Epithelial cell of esophagus (primary cell): Measurements from ENCODE around the gene GPR137B.

ENCODE experiments used
- DNase-seq: peaks from one replicate; pipeline ENCODE4 v3.0.0; 2010; ENCODE audit warnings: low read depth
- H3K4me3 ChIP-seq: 2 replicates; pipeline ENCODE4 v1.5.1; 2011; ENCODE audit warnings: mild to moderate bottlenecking, low read length, control low read depth
- TF ChIP-seq, protein P1 (sequence below): IDR thresholded peaks from 2 replicates; pipeline ENCODE4 v1.5.1; 2011; ENCODE audit warnings: low read depth, mild to moderate bottlenecking, low read length, control low read depth, inconsistent platforms; ENCODE audit not compliant: insufficient read depth; ENCODE audit errors: missing control alignments

GPR137B gene

DNA sequence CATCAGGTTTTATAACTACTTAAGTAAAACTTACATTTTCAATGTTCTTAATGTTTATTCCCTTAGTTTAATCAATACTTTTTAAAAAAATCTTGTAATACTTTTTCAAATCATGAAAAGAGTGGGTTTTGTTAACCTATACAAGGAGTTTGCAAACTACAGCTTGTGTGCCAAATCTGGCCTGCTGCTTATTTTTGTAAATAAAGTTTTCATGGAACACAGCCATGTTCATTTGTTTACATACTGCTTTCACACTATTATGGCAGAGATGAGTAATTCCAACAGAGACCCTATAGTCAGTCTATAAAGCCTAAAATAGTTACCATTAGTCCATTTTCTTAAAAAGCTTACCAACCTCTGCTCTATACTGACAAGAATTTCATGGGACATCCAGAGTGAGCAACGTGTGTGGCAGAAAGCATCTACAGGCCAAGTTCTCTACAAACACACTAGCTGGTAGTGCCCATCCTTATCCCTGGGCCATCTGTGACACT lies 96.8 kb downstream of the GPR137B start:
- TF ChIP-seq, protein P1, sequence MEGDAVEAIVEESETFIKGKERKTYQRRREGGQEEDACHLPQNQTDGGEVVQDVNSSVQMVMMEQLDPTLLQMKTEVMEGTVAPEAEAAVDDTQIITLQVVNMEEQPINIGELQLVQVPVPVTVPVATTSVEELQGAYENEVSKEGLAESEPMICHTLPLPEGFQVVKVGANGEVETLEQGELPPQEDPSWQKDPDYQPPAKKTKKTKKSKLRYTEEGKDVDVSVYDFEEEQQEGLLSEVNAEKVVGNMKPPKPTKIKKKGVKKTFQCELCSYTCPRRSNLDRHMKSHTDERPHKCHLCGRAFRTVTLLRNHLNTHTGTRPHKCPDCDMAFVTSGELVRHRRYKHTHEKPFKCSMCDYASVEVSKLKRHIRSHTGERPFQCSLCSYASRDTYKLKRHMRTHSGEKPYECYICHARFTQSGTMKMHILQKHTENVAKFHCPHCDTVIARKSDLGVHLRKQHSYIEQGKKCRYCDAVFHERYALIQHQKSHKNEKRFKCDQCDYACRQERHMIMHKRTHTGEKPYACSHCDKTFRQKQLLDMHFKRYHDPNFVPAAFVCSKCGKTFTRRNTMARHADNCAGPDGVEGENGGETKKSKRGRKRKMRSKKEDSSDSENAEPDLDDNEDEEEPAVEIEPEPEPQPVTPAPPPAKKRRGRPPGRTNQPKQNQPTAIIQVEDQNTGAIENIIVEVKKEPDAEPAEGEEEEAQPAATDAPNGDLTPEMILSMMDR: no peak
- H3K4me3 ChIP-seq: no peak overlapping the region
- no peak for DNase-seq

DNA sequence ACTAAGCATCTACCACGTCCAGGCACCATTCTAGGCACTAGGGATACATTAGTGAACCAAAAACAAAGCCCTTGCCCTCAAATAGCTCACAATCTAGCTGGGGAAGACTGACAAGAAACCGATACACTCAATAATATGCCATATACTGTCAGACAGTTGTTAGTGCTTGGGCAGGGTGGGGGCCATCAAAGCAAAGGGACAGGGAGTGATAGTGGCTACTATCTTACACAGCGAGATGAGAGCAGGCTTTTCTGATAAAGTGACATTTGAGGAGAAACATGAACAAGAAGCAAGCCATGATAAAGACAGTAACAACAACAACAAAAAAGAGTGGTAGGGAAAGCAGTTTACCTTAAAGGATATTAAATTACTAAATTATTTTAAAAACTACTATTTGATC lies 98.3 kb downstream of the GPR137B start:
- TF ChIP-seq, protein P1: no peak
- DNase-seq: no peak
- H3K4me3 ChIP-seq: no peak overlapping the region

DNA sequence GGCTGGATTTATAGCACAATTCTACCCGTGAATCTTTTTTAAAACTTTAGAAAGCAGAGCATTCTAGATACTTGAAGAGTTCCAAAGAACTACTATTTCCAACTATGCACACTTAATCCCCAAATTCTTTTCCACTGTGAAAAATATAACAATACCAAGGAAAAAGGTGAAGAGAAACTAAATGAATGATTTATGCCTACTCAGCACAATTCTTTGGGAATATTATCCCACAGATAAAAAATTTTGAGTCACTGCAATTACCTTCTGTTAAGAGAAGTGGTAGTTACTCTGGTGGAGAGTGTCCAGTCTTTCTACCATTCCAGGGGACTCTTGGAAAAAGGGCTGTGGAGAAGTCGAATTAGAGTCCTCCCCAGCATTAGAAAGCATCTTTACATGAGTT lies 100.2 kb downstream of the GPR137B start:
- no peak for DNase-seq
- TF ChIP-seq, protein P1: no peak

DNA sequence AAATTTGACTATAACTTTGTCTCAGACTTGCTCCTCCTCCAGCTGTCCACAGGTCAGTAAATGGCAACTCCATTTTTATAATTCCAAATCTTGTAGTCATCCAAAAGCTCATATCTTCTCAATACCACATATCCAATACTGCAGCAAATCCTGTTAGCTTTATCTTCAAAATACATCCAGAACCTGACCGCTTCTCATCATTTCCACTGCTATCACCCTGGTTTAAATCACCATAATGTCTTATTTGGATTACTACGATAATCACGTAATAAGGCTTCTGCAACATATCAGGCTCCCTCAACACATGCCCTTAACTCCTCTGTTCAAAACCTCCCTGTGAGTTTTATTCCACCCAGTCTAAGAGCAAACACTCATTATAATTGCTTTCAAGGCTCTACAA lies 104.9 kb downstream of the GPR137B start:
- TF ChIP-seq, protein P1: no peak
- H3K4me3 ChIP-seq: no peak overlapping the region
- DNase-seq: no peak

More for the DNA sequence above, 100.2 kb downstream of the GPR137B start:
- no peak overlapping the region for H3K4me3 ChIP-seq

DNA sequence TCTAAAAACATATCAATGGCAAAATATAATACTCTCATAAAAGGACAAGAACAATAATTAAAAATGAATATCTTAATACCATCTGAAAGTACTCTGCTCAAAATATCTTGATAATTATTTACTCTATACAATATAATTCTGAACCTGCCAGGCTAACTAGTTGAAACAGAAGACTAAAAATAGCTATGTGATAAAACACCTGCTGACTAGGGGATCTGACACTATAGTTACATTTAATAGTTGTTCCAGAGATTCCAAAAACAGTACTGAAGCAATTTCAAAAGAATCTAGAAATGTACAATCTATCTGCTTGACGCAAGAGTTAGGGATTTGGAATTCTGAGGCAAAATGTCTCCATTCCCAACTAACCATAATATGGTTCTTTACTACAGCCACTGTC lies 109.2 kb downstream of the GPR137B start:
- no peak for DNase-seq
- H3K4me3 ChIP-seq: no peak overlapping the region
- TF ChIP-seq, protein P1: no peak

DNA sequence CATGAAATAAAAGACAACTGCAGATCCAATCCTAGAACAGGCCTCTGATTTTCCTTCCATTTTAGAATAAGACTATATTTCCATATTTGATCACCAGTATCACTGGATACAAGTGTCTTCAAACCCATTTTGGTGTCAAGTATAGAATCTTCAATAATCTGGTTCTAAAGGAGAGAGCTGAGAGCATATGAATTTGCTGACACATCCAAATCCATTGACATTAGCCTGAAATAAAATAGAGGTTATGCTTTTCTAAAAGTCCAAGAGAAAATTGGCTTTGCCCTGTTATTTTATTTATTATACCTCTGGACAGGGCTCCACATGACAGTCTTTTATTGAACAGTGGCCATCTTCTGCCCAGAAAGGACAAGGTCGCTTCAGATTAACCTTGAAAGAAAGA lies 110.8 kb downstream of the GPR137B start:
- TF ChIP-seq, protein P1: no peak
- DNase-seq: no peak
- H3K4me3 ChIP-seq: no peak overlapping the region

DNA sequence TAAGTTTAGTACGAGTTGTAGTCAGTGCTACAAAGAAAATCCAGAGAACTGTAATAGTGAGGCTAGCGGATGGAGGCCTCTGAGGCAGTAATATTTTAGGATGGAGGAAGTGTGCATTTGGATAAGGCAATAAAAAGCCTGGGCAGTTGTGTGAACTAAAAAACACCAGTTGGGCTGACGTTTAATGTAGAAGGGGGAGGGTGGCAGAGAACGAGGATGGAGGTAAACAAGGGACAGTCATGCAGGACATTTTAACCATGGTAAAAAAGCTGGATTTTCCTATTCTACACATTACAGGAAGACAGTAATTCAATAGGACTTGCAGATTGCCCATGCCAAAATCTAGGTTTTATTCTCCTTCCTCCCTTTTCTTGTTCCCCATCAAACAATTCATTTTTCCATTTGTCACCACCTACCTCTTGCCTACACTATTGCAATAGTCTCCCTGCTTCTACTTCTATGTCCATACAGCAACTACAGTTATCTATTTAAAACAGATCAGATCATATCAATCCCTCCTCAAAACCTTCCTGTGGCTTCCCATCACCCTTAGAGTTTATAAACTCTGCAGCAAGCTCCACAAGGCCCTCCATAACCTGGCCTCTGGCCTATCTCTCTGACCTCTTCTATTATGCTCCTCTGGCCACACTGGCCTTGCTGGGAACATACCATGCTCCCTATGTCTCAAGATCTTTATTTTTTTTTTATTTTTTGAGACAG lies 111.7 kb downstream of the GPR137B start:
- H3K4me3 ChIP-seq: no peak overlapping the region
- no peak for DNase-seq
- TF ChIP-seq, protein P1: no peak
